Measurements from ENCODE around the gene CIB2.

Gene CIB2

GRCh38 chr15:78067328-78068228 lies 63.7 kb downstream of the CIB2 start:
- H3K9me3 ChIP-seq (ENCODE audit: control insufficient read depth, low read depth, low read length): no peaks in the 10 kb centered on the region
- H3K4me3 ChIP-seq (ENCODE audit: low read length): no peak overlapping the region
- peaks cover 54% of the 10 kb centered on the region for H3K4me1 ChIP-seq (ENCODE audit: control insufficient read depth, low read depth, low read length)
- H3K9ac ChIP-seq (ENCODE audit: low read length): no peak overlapping the region
- no peaks in the 10 kb centered on the region for H3K36me3 ChIP-seq (ENCODE audit: control insufficient read depth, low read depth, low read length)
- no peaks in the 10 kb centered on the region for H3K27me3 ChIP-seq (ENCODE audit: control insufficient read depth, insufficient read depth, low read length)
- H3K27ac ChIP-seq (ENCODE audit: low read length): no peak overlapping the region

GRCh38 chr15:78065973-78066946 lies 65.0 kb downstream of the CIB2 start:
- Histone ChIP-seq H3K9ac (ENCODE audit: low read length) (no peak overlapping the region), H3K9me3 (ENCODE audit: control insufficient read depth, low read depth, low read length) (no peaks in the 10 kb centered on the region), H3K4me1 (ENCODE audit: control insufficient read depth, low read depth, low read length) (peaks cover 53% of the 10 kb centered on the region), H3K27ac (ENCODE audit: low read length) (no peak overlapping the region), H3K27me3 (ENCODE audit: control insufficient read depth, insufficient read depth, low read length) (no peaks in the 10 kb centered on the region), H3K36me3 (ENCODE audit: control insufficient read depth, low read depth, low read length) (no peaks in the 10 kb centered on the region), H3K4me3 (ENCODE audit: low read length) (peak overlapping the region; percentile 16)

- H3K4me1 ChIP-seq (ENCODE audit: control insufficient read depth, low read depth, low read length): peaks cover 53% of the 10 kb centered on the region
- H3K27me3 ChIP-seq (ENCODE audit: control insufficient read depth, insufficient read depth, low read length): no peaks in the 10 kb centered on the region
- no peaks in the 10 kb centered on the region for H3K9me3 ChIP-seq (ENCODE audit: control insufficient read depth, low read depth, low read length)
- H3K4me3 ChIP-seq (ENCODE audit: low read length): no peak overlapping the region
- no peak overlapping the region for H3K9ac ChIP-seq (ENCODE audit: low read length)
- H3K36me3 ChIP-seq (ENCODE audit: control insufficient read depth, low read depth, low read length): no peaks in the 10 kb centered on the region
- no peak overlapping the region for H3K27ac ChIP-seq (ENCODE audit: low read length)
These were observed 65.9 kb downstream of the CIB2 start for GRCh38 chr15:78065284-78065872.

GRCh38 chr15:78064544-78064943 lies 66.7 kb downstream of the CIB2 start:
- Histone ChIP-seq H3K4me3 (ENCODE audit: low read length) (no peak overlapping the region), H3K9me3 (ENCODE audit: control insufficient read depth, low read depth, low read length) (no peaks in the 10 kb centered on the region), H3K36me3 (ENCODE audit: control insufficient read depth, low read depth, low read length) (no peaks in the 10 kb centered on the region), H3K9ac (ENCODE audit: low read length) (no peak overlapping the region), H3K4me1 (ENCODE audit: control insufficient read depth, low read depth, low read length) (peaks cover 47% of the 10 kb centered on the region), H3K27me3 (ENCODE audit: control insufficient read depth, insufficient read depth, low read length) (no peaks in the 10 kb centered on the region), H3K27ac (ENCODE audit: low read length) (no peak overlapping the region)

- no peak overlapping the region for H3K27ac ChIP-seq (ENCODE audit: low read length)
- H3K4me1 ChIP-seq (ENCODE audit: control insufficient read depth, low read depth, low read length): peaks cover 42% of the 10 kb centered on the region
- no peak overlapping the region for H3K4me3 ChIP-seq (ENCODE audit: low read length)
- no peaks in the 10 kb centered on the region for H3K9me3 ChIP-seq (ENCODE audit: control insufficient read depth, low read depth, low read length)
- no peaks in the 10 kb centered on the region for H3K27me3 ChIP-seq (ENCODE audit: control insufficient read depth, insufficient read depth, low read length)
- H3K36me3 ChIP-seq (ENCODE audit: control insufficient read depth, low read depth, low read length): no peaks in the 10 kb centered on the region
- no peak overlapping the region for H3K9ac ChIP-seq (ENCODE audit: low read length)
These were observed 67.3 kb downstream of the CIB2 start for GRCh38 chr15:78063970-78064385.

GRCh38 chr15:78063217-78063616 lies 68.0 kb downstream of the CIB2 start:
- H3K36me3 ChIP-seq (ENCODE audit: control insufficient read depth, low read depth, low read length): no peaks in the 10 kb centered on the region
- no peak overlapping the region for H3K27ac ChIP-seq (ENCODE audit: low read length)
- H3K9me3 ChIP-seq (ENCODE audit: control insufficient read depth, low read depth, low read length): no peaks in the 10 kb centered on the region
- peaks cover 34% of the 10 kb centered on the region for H3K4me1 ChIP-seq (ENCODE audit: control insufficient read depth, low read depth, low read length)
- H3K27me3 ChIP-seq (ENCODE audit: control insufficient read depth, insufficient read depth, low read length): no peaks in the 10 kb centered on the region
- no peak overlapping the region for H3K9ac ChIP-seq (ENCODE audit: low read length)
- no peak overlapping the region for H3K4me3 ChIP-seq (ENCODE audit: low read length)

- Histone ChIP-seq H3K36me3 (ENCODE audit: control insufficient read depth, low read depth, low read length) (no peaks in the 10 kb centered on the region), H3K27ac (ENCODE audit: low read length) (no peak overlapping the region), H3K9ac (ENCODE audit: low read length) (no peak overlapping the region), H3K4me1 (ENCODE audit: control insufficient read depth, low read depth, low read length) (peaks cover 22% of the 10 kb centered on the region), H3K4me3 (ENCODE audit: low read length) (no peak overlapping the region), H3K27me3 (ENCODE audit: control insufficient read depth, insufficient read depth, low read length) (no peaks in the 10 kb centered on the region), H3K9me3 (ENCODE audit: control insufficient read depth, low read depth, low read length) (no peaks in the 10 kb centered on the region)
These were observed 69.2 kb downstream of the CIB2 start for GRCh38 chr15:78061963-78062427.

GRCh38 chr15:78060232-78060631 lies 71.0 kb downstream of the CIB2 start:
- H3K9ac ChIP-seq (ENCODE audit: low read length): no peak overlapping the region
- H3K9me3 ChIP-seq (ENCODE audit: control insufficient read depth, low read depth, low read length): no peaks in the 10 kb centered on the region
- no peak overlapping the region for H3K4me3 ChIP-seq (ENCODE audit: low read length)
- no peaks in the 10 kb centered on the region for H3K27me3 ChIP-seq (ENCODE audit: control insufficient read depth, insufficient read depth, low read length)
- H3K4me1 ChIP-seq (ENCODE audit: control insufficient read depth, low read depth, low read length): peaks cover 7% of the 10 kb centered on the region
- H3K36me3 ChIP-seq (ENCODE audit: control insufficient read depth, low read depth, low read length): no peaks in the 10 kb centered on the region
- no peak overlapping the region for H3K27ac ChIP-seq (ENCODE audit: low read length)

GRCh38 chr15:78059110-78059839 lies 72.0 kb downstream of the CIB2 start:
- H3K4me1 ChIP-seq (ENCODE audit: control insufficient read depth, low read depth, low read length): peaks cover 7% of the 10 kb centered on the region
- no peak overlapping the region for H3K4me3 ChIP-seq (ENCODE audit: low read length)
- no peaks in the 10 kb centered on the region for H3K9me3 ChIP-seq (ENCODE audit: control insufficient read depth, low read depth, low read length)
- H3K27me3 ChIP-seq (ENCODE audit: control insufficient read depth, insufficient read depth, low read length): no peaks in the 10 kb centered on the region
- no peak overlapping the region for H3K9ac ChIP-seq (ENCODE audit: low read length)
- no peak overlapping the region for H3K27ac ChIP-seq (ENCODE audit: low read length)
- H3K36me3 ChIP-seq (ENCODE audit: control insufficient read depth, low read depth, low read length): no peaks in the 10 kb centered on the region

GRCh38 chr15:78058401-78058935 lies 72.8 kb downstream of the CIB2 start:
- no peak overlapping the region for H3K27ac ChIP-seq (ENCODE audit: low read length)

More at GRCh38 chr15:78058401-78058935, 72.8 kb downstream of the CIB2 start:
- Histone ChIP-seq H3K36me3 (ENCODE audit: control insufficient read depth, low read depth, low read length) (no peaks in the 10 kb centered on the region), H3K4me1 (ENCODE audit: control insufficient read depth, low read depth, low read length) (peaks cover 7% of the 10 kb centered on the region), H3K4me3 (ENCODE audit: low read length) (no peak overlapping the region), H3K27me3 (ENCODE audit: control insufficient read depth, insufficient read depth, low read length) (no peaks in the 10 kb centered on the region), H3K9ac (ENCODE audit: low read length) (no peak overlapping the region), H3K9me3 (ENCODE audit: control insufficient read depth, low read depth, low read length) (no peaks in the 10 kb centered on the region)
